Testis (tissue), 2 donors: ENCODE measurements around the gene TBC1D22A.

ENCODE experiments used
- POLR2A ChIP-seq: fragments of 450-650 bp; IDR thresholded peaks from one replicate; pipeline ENCODE4 v1.6.1; 2017; ENCODE audit warnings: antibody characterized with exemption, mild to moderate bottlenecking, moderate library complexity
- TF ChIP-seq, protein P1 (sequence below), 3 experiments: fragments of 450-650 bp in 2 of 3; fragments of 200-600 bp in 1 of 3; sonication (generic) in 1 of 3; IDR thresholded peaks; one replicate each; pipeline ENCODE4 v1.5.1; 2016 to 2019; ENCODE audit warnings: antibody characterized with exemption in 3 of 3, mild to moderate bottlenecking in 2 of 3, moderate library complexity in 1 of 3

GRCh38 chr22:47035425-47035881 is 273.0 kb downstream of the TBC1D22A start:
- TF ChIP-seq, protein P1, sequence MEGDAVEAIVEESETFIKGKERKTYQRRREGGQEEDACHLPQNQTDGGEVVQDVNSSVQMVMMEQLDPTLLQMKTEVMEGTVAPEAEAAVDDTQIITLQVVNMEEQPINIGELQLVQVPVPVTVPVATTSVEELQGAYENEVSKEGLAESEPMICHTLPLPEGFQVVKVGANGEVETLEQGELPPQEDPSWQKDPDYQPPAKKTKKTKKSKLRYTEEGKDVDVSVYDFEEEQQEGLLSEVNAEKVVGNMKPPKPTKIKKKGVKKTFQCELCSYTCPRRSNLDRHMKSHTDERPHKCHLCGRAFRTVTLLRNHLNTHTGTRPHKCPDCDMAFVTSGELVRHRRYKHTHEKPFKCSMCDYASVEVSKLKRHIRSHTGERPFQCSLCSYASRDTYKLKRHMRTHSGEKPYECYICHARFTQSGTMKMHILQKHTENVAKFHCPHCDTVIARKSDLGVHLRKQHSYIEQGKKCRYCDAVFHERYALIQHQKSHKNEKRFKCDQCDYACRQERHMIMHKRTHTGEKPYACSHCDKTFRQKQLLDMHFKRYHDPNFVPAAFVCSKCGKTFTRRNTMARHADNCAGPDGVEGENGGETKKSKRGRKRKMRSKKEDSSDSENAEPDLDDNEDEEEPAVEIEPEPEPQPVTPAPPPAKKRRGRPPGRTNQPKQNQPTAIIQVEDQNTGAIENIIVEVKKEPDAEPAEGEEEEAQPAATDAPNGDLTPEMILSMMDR (IDR thresholded peaks at IDR 0.05), result no peak
- no peak for TF ChIP-seq POLR2A
